Stimulated activated CD4-positive, alpha-beta T cell treated with anti-CD3 and anti-CD28 coated beads, Interleukin-1b, Interleukin-23, amount 100 ng/mL, for 4 hours (primary cell): Measurements from ENCODE around the gene SDS.

ENCODE experiments used
- DNase-seq, 2 donors: peaks; one replicate each; pipeline ENCODE4 v3.0.0-alpha.2; 2020; ENCODE audit warnings: low read depth in 2 of 2

The SDS gene

DNA sequence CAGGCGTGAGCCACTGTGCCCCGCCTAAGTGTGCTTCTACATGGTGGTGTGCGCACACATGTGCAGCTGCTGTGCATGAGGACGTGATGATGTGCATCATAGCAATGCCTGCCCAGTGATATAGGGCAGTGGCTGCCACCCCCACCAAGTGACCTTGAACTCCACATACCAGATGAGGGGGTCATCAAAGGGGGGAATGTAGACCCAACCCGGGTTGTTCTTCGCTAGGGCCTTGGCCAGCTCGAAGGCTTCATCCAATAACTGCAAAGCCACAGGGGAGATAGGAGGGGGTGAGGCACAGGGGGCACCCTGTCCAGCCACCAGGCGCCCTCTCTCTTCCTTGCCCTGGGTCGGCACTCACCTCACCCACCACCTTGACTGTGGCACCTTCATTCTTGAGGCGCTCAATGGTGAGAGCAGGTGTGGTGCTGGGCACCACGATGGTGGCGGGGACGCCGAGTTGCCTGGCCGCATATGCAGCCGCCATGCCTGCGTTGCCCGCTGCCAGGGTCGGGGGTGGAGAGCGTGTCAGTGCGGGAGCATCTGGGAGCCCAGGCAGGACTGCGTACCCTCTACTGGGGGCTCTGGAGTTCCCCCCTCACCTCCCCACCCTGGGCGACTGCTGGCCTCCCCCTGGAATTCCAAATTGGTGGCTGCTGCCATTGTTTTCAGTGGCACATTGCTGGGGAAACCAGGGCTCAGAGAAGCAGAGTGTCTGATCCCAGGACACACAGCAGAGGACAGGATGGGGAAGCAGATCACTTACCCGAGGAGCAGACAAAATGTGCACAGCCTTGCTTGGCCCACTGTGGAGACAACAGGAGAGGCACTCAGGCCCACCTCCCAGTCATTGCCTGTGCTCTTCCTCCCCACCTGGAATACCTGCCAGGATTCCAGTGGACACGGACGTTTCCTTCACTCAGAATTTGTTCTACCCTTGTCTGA, 5.1 kb downstream of the SDS start:
- no peak for DNase-seq

GRCh38 chr12:113397497-113398197, 6.0 kb downstream of the SDS start:
- DNase-seq: no peak

DNA sequence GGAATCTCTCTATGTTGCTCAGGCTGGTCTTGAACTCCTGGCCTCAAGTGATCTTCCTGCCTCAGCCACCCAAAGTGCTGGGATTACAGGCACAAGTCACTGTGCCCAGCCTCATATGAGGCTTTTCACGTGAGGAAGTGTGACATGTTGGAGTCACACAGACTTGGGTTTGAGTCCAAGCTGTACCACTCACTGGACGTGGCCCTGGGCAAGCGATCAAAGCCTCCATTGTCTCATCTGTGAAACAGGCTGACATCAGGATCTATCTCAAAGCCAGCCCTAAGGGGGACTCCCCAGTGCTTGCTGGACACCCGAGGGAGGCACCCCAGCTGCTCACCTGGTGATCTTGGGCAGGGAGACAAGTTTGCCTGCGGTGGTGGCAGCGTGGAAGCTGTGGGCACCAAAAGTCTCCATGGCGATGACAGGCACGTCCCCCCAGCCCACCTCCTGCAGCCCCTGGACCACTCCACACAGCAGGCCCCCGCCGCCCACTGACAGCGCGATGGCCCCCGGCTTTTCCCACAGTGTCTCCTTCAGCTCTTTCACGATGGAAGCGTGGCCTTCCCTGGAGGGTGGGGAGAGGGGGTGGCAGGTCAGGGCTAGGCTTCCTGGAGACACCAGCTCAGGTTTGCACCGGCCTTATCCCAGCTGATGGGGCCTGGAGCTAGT, 6.7 kb downstream of the SDS start:
- no peak for DNase-seq

DNA sequence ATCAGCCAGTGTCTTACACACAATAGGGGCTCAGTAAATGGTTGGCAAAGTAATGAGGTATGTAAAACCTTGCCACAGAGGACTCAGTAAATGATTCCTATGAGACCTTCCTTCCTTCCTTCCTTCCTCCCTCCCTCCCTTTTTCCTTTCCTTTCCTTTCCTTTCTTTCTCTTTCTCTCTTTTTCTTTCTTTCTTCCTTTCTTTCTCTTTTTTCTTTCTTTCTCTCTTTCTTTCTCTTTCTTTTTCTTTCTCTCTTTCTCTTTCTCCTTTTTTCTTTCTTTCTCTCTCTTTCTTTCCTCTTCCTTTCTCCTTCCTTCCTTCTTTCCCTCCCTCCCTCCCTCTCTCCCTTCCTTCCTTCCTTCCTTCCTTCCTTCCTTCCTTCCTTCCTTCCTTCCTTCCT, 7.5 kb downstream of the SDS start:
- DNase-seq: no peak

DNA sequence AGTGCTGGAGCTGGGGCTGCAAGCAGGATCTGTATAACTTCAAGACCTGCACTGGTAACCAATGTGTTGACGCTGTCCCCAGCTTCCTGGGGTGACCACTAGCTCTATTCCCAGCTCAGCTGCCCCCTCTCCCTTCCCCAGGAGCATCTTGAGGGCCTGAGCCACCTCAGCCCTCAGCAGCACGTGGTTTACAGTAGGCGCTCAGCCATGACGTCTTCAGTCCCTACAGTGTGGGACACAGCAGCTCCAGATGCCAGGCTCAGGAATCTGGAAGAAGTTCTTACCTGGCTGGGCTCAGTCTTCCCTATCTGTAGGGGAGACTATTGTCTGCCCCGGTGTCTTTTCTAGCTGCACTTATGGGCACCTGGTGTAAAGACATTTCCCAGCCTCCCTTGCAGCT, 8.6 kb downstream of the SDS start:
- no peak for DNase-seq

- DNase-seq: no peak
Observed at GRCh38 chr12:113393749-113394148, 9.9 kb downstream of the SDS start.

- no peak for DNase-seq
Observed at GRCh38 chr12:113392988-113393579, 10.6 kb downstream of the SDS start.

GRCh38 chr12:113392520-113392919, 11.2 kb downstream of the SDS start:
- no peak for DNase-seq

GRCh38 chr12:113391650-113392337, 11.9 kb downstream of the SDS start:
- no peak for DNase-seq

GRCh38 chr12:113391145-113391544, 12.5 kb downstream of the SDS start:
- no peak for DNase-seq

GRCh38 chr12:113390064-113391043, 13.3 kb downstream of the SDS start:
- DNase-seq: no peak

DNA sequence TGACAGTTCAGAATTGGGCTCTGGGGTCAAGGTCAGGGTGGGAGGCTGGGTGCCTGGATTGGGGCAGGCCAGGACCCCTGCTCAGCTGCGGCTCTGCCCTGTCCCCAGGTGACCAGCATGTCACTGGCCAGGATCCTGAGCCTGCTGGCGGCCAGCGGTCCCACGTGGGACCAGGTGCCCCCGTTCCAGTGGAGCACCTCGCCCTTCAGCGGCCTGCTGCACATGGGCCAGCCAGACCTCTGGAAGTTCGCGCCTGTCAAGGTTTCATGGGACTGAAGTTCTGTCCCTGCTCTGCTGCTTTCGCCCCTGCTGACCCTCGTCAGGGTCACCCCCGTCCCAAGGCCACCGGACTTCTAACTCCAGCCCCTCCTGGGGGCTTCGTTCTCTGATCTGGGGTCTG, 15.3 kb downstream of the SDS start:
- no peak for DNase-seq

- no peak for DNase-seq
Observed at GRCh38 chr12:113387631-113388030, 16.1 kb downstream of the SDS start.

- DNase-seq: no peak
Observed at GRCh38 chr12:113386866-113387566, 16.7 kb downstream of the SDS start.

DNA sequence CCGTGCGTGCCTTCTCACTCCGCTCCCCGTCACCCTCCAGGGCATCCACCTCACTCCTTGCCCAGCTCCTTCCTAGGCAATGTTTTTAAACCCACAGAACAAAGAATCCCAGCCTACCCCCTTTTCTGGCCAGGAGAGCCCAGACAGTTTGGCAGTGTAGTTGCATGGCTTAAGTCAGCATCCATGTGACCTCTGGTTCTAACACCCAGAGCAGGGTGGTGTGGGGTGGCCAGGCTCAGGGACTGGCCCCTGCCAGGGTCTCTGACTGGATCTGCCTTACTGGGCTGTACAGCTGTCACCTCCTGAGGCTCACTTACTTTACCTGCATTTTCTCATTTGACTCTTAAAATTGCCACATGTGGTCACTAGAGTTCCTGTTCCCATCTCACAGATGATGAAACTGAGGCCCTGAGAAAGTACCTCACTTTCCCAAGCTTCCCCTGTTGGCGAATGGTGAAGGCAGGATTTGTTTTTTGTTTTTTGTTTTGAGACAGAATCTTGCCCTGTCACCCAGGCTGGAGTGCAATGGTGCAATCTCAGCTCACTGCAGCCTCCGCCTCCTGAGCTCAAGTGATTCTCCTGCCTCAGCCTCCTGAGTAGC, 18.3 kb downstream of the SDS start:
- no peak for DNase-seq

DNA sequence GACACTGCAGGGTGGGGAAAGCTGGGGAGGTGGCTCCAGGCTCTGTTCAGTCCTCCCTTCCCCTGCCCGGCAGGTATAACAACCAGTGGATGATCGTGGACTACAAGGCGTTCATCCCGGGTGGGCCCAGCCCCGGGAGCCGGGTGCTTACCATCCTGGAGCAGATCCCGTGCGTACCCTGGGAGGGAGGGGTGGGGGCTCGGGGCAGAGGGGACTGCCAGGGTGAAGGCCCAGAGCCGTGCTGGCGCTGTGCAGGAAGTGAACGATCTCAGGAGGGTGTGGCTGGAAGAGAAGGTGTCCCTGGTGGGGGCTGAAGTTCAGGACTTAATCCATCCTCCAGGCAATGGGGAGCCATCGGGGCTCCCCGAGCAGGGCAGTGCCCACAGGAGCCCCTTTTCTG, 18.9 kb downstream of the SDS start:
- DNase-seq: no peak

DNA sequence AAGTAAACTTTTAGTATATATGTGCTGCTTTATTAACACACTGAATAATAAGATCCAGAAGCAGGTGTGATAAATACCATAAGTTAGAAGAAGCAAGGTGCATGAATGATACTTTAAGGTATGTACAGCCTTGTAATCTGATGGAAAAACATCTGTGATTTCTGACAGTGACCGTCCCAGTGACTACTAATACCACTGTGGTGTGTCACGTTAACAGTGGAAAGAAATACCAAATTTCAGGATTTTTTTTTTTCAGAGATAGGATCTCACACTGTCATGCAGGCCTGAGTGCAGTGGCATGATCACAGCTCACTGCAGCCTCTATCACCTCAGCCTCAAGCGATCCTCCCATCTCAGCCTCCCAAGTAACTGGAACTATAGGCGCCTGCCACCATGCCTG, 21.5 kb downstream of the SDS start:
- DNase-seq: no peak

DNA sequence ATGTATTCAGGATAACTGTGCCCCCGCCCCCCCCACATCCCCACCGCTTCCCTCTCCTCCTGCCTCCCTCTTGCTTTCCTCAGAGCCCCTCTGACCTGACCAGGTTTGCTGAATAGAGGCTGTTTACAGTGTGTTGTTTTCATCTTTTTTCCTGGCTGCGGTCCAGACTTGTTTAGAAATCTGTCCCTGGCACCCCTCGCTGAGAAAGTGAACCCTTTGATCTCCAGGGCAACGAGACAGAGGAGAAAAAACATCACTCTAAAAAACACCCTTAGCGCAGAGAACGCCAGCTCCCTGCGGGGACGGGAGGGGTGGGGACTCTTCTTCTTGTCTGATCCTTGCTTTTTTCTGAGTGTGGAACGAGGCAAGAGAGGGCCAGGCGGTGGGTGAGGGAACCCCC, 22.5 kb downstream of the SDS start:
- DNase-seq: no peak

GRCh38 chr12:113378291-113378690, 25.4 kb downstream of the SDS start:
- no peak for DNase-seq
